ENCODE measurements around the gene TPPP2.
"Not testable (repeated sequence)": the region's sequence is repeated elsewhere in the genome, so short reads cannot be mapped to it uniquely, and the experiment has no call there.

TPPP2 gene

GRCh38 chr14:21034707-21035106, 4.7 kb downstream of the TPPP2 start, which contains the start of gene RNASE13:
Gene RNASE13 (minus strand): TSS chr14:21034807. CDS start chr14:21034288, 519 bp downstream.
- no peak for DNase-seq
- Histone ChIP-seq H3K27ac (ENCODE audit: insufficient read depth, low read length, poor library complexity, severe bottlenecking) (no peak within 1 kb of the TSS), H3K4me3 (ENCODE audit: insufficient read depth, low read depth, low read length, poor library complexity, severe bottlenecking) (no peak within 1 kb of the TSS), H3K27me3 (replicated peaks; ENCODE audit: control insufficient read depth, insufficient read depth, low read length, poor library complexity, severe bottlenecking) (no peaks in the 10 kb centered on the region), H3K36me3 (ENCODE audit: control insufficient read depth, insufficient read depth, low read length) (no peaks in the 10 kb centered on the region), H3K9me3 (ENCODE audit: control insufficient read depth, low read length) (no peaks in the 10 kb centered on the region), H3K4me1 (ENCODE audit: control insufficient read depth, insufficient read depth, low read length, poor library complexity, severe bottlenecking) (no peaks in the 10 kb centered on the region)

DNA sequence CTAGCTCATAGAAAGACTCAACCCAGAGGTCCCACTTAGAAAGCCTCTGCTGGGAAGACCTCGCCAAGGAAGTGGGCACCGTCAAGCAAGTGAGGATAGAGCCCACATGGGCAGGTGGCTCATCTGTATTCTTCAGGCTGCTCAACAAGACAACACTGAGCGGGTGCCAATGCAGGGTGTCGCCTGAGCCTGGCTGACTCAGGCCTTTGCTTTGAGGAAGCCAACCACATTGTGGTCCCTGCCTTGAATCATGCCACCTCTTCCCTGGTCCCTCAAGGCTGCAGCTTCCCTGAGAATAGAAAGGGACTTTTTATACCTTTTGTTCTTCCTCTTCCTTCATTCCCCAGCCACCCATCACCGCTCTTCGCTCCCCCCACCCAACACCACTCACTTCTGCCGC, 6.7 kb downstream of the TPPP2 start:
- no peaks in the 10 kb centered on the region for H3K4me1 ChIP-seq (ENCODE audit: control insufficient read depth, insufficient read depth, low read length, poor library complexity, severe bottlenecking)
- no peaks in the 10 kb centered on the region for H3K36me3 ChIP-seq (ENCODE audit: control insufficient read depth, insufficient read depth, low read length)
- H3K9me3 ChIP-seq (ENCODE audit: control insufficient read depth, low read length) = no peaks in the 10 kb centered on the region
- no peak overlapping the region for H3K4me3 ChIP-seq (ENCODE audit: insufficient read depth, low read depth, low read length, poor library complexity, severe bottlenecking)
- DNase-seq = no peak
- no peaks in the 10 kb centered on the region for H3K27me3 ChIP-seq (replicated peaks; ENCODE audit: control insufficient read depth, insufficient read depth, low read length, poor library complexity, severe bottlenecking)
- no peak overlapping the region for H3K27ac ChIP-seq (ENCODE audit: insufficient read depth, low read length, poor library complexity, severe bottlenecking)

DNA sequence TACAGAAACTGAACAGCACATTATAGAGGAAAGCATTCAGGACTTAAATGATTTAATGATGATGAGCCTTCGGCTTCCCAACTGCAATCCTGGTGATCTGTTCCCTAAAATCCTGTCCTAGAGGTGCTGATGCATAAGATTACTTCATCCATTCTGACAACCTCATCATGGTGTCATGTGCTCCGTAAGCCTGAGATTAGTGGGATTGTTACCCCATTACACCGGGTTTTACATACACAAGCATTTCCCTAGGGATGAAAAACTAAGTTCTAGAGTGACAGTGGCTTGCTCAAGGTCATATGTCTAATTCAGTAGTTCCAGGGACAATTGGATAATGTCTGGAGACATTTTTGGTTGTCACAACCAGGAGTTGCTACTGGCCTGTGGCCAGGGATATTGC, 7.1 kb downstream of the TPPP2 start:
- DNase-seq = no peak
- no peak overlapping the region for H3K4me3 ChIP-seq (ENCODE audit: insufficient read depth, low read depth, low read length, poor library complexity, severe bottlenecking)
- H3K27ac ChIP-seq (ENCODE audit: insufficient read depth, low read length, poor library complexity, severe bottlenecking) = no peak overlapping the region
- H3K4me1 ChIP-seq (ENCODE audit: control insufficient read depth, insufficient read depth, low read length, poor library complexity, severe bottlenecking) = no peaks in the 10 kb centered on the region
- H3K36me3 ChIP-seq (ENCODE audit: control insufficient read depth, insufficient read depth, low read length) = no peaks in the 10 kb centered on the region
- no peaks in the 10 kb centered on the region for H3K27me3 ChIP-seq (replicated peaks; ENCODE audit: control insufficient read depth, insufficient read depth, low read length, poor library complexity, severe bottlenecking)
- H3K9me3 ChIP-seq (ENCODE audit: control insufficient read depth, low read length) = no peaks in the 10 kb centered on the region

GRCh38 chr14:21038441-21039422, 8.7 kb downstream of the TPPP2 start:
- H3K4me3 ChIP-seq (ENCODE audit: insufficient read depth, low read depth, low read length, poor library complexity, severe bottlenecking) = no peak overlapping the region
- no peaks in the 10 kb centered on the region for H3K36me3 ChIP-seq (ENCODE audit: control insufficient read depth, insufficient read depth, low read length)
- H3K27me3 ChIP-seq (replicated peaks; ENCODE audit: control insufficient read depth, insufficient read depth, low read length, poor library complexity, severe bottlenecking) = no peaks in the 10 kb centered on the region
- H3K4me1 ChIP-seq (ENCODE audit: control insufficient read depth, insufficient read depth, low read length, poor library complexity, severe bottlenecking) = no peaks in the 10 kb centered on the region
- no peak for DNase-seq
- H3K27ac ChIP-seq (ENCODE audit: insufficient read depth, low read length, poor library complexity, severe bottlenecking) = no peak overlapping the region
- H3K9me3 ChIP-seq (ENCODE audit: control insufficient read depth, low read length) = no peaks in the 10 kb centered on the region

DNA sequence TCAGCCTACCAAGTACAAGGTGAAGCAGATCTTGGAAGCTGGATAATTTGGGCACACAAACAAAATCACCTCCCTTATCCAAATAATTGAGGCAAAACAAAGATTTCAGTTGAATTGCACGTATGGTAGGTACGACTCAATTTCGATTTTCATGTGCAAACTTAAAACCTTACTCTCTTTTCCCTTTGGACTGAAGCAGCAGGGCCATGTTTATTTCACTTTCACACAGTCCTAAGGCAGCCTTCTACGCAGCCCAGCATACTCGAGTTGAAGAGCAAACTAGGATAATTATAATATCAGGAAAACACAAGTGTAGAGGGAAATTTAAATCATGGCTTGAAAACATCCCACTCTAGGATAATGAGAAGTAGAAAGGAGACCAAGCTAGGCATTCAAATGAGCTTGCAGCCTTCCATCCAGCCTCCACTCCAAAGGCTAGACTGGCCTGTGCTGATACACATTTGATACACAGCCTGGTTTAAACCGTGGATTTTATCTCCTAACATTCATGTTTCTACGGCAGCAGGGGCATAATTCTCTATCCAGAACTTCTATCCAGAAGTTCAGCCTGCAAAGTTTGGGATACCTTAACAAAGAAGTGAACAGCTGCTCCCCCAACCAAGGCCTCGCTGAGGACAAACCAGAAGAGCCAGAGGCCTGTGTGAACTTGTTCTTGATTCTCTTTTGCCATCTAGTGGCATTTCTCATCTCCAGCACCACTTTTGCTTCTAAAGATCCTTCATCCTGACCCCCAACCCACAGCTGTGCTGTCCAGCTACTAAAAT, 9.8 kb downstream of the TPPP2 start:
- no peak for DNase-seq
- no peak overlapping the region for H3K27ac ChIP-seq (ENCODE audit: insufficient read depth, low read length, poor library complexity, severe bottlenecking)

GRCh38 chr14:21040370-21040925, 10.4 kb downstream of the TPPP2 start:
- Histone ChIP-seq H3K27ac (ENCODE audit: insufficient read depth, low read length, poor library complexity, severe bottlenecking) (no peak overlapping the region), H3K4me1 (ENCODE audit: control insufficient read depth, insufficient read depth, low read length, poor library complexity, severe bottlenecking) (peaks cover 10% of the 10 kb centered on the region)

More for the DNA sequence above, 9.8 kb downstream of the TPPP2 start:
- H3K4me3 ChIP-seq (ENCODE audit: insufficient read depth, low read depth, low read length, poor library complexity, severe bottlenecking) = no peak overlapping the region
- H3K9me3 ChIP-seq (ENCODE audit: control insufficient read depth, low read length) = no peaks in the 10 kb centered on the region
- H3K27me3 ChIP-seq (replicated peaks; ENCODE audit: control insufficient read depth, insufficient read depth, low read length, poor library complexity, severe bottlenecking) = no peaks in the 10 kb centered on the region
- H3K4me1 ChIP-seq (ENCODE audit: control insufficient read depth, insufficient read depth, low read length, poor library complexity, severe bottlenecking) = peaks cover 7% of the 10 kb centered on the region
- H3K36me3 ChIP-seq (ENCODE audit: control insufficient read depth, insufficient read depth, low read length) = no peaks in the 10 kb centered on the region

DNA sequence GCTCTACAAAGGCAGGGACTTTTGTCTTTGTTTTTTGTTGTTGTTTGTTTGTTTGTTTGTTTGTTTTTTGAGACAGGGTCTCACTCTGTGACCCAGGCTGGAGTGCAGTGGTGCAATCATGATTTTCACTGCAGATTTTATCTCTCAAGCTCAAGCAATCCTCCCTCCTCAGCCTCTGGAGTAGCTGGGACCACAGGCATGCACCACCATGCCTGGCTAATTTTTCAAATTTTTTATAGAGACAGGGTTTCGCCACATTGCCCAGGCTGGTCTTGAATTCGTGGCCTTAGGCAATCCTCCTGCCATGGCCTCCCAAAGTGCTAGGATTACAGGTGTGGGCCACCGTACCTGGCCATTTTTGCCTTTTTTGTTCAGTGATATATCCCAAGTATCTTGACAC, 10.9 kb downstream of the TPPP2 start:
- not testable (repeated sequence) for H3K27me3 ChIP-seq (replicated peaks; ENCODE audit: control insufficient read depth, insufficient read depth, low read length, poor library complexity, severe bottlenecking); H3K27ac ChIP-seq (ENCODE audit: insufficient read depth, low read length, poor library complexity, severe bottlenecking); DNase-seq; H3K4me1 ChIP-seq (ENCODE audit: control insufficient read depth, insufficient read depth, low read length, poor library complexity, severe bottlenecking); H3K4me3 ChIP-seq (ENCODE audit: insufficient read depth, low read depth, low read length, poor library complexity, severe bottlenecking); H3K36me3 ChIP-seq (ENCODE audit: control insufficient read depth, insufficient read depth, low read length); H3K9me3 ChIP-seq (ENCODE audit: control insufficient read depth, low read length)

More at GRCh38 chr14:21040370-21040925, 10.4 kb downstream of the TPPP2 start:
- no peak overlapping the region for H3K4me3 ChIP-seq (ENCODE audit: insufficient read depth, low read depth, low read length, poor library complexity, severe bottlenecking)
- no peaks in the 10 kb centered on the region for H3K27me3 ChIP-seq (replicated peaks; ENCODE audit: control insufficient read depth, insufficient read depth, low read length, poor library complexity, severe bottlenecking)
- H3K9me3 ChIP-seq (ENCODE audit: control insufficient read depth, low read length) = no peaks in the 10 kb centered on the region
- no peaks in the 10 kb centered on the region for H3K36me3 ChIP-seq (ENCODE audit: control insufficient read depth, insufficient read depth, low read length)
- DNase-seq = no peak

DNA sequence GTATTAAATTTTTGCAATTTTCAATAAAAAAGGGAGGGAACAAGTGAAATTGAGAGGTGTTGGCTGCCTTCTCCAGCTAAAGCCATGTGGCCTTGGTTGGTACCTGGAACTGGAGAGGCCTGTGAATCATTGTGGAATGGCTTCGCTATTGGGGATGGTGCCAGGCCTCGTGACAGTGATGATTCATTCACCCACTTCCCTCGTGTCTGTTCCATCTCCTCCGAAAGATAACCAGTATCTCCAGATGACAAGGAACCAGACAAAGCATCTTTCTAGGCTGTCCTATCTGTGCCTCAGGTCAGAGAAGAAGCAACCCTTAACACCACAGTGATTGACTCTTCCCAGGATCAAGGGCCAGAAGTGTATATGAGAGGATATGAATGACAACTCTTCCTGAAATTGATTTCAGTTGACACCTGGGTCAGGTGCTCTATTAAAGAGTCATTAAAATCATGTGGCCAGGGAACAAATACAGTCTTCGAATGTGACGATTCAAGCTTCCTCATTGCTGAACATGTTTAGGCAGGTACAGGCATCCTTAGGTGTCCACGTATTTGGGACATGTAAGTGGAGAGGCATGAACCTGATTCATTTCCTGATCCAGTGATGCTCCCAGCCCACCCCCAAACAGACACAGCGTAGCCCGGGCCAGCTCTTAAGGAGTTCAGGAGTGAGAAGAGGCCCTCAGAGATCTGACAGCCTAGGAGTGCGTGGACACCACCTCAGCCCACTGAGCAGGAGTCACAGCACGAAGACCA, 11.8 kb downstream of the TPPP2 start, which contains the start of gene RNASE7:
Gene RNASE7 (plus strand): TSS at position 687 of the 758 bp plus-strand sequence. CDS start 631 bp downstream, outside the sequence.
- no peaks in the 10 kb centered on the region for H3K27me3 ChIP-seq (replicated peaks; ENCODE audit: control insufficient read depth, insufficient read depth, low read length, poor library complexity, severe bottlenecking)
- H3K27ac ChIP-seq (ENCODE audit: insufficient read depth, low read length, poor library complexity, severe bottlenecking) = no peak within 1 kb of the TSS
- no peak within 1 kb of the TSS for H3K4me3 ChIP-seq (ENCODE audit: insufficient read depth, low read depth, low read length, poor library complexity, severe bottlenecking)
- no peak for DNase-seq
- peaks cover 10% of the 10 kb centered on the region for H3K4me1 ChIP-seq (ENCODE audit: control insufficient read depth, insufficient read depth, low read length, poor library complexity, severe bottlenecking)
- H3K36me3 ChIP-seq (ENCODE audit: control insufficient read depth, insufficient read depth, low read length) = no peaks in the 10 kb centered on the region
- H3K9me3 ChIP-seq (ENCODE audit: control insufficient read depth, low read length) = no peaks in the 10 kb centered on the region

GRCh38 chr14:21042918-21043317, 12.9 kb downstream of the TPPP2 start:
- Histone ChIP-seq H3K4me1 (ENCODE audit: control insufficient read depth, insufficient read depth, low read length, poor library complexity, severe bottlenecking) (peaks cover 10% of the 10 kb centered on the region), H3K27ac (ENCODE audit: insufficient read depth, low read length, poor library complexity, severe bottlenecking) (no peak overlapping the region), H3K9me3 (ENCODE audit: control insufficient read depth, low read length) (no peaks in the 10 kb centered on the region), H3K27me3 (replicated peaks; ENCODE audit: control insufficient read depth, insufficient read depth, low read length, poor library complexity, severe bottlenecking) (no peaks in the 10 kb centered on the region), H3K4me3 (ENCODE audit: insufficient read depth, low read depth, low read length, poor library complexity, severe bottlenecking) (no peak overlapping the region), H3K36me3 (ENCODE audit: control insufficient read depth, insufficient read depth, low read length) (no peaks in the 10 kb centered on the region)
- no peak for DNase-seq
